AG10803 (cell line): ENCODE measurements around the gene KCNA10.
"Not testable (repeated sequence)": the region's sequence is repeated elsewhere in the genome, so short reads cannot be mapped to it uniquely, and the experiment has no call there.

ENCODE experiments used
- DNase-seq: peaks from one replicate; pipeline ENCODE4 v3.0.0; 2010; ENCODE audit warnings: low read depth
- H3K4me3 ChIP-seq: 2 replicates; pipeline ENCODE4 v1.5.1; 2011; ENCODE audit warnings: mild to moderate bottlenecking, low read length, control low read depth
- TF ChIP-seq, protein P1 (sequence below): conservative IDR thresholded peaks from 2 replicates; pipeline ENCODE4 v1.5.1; 2011; ENCODE audit warnings: mild to moderate bottlenecking, low read length, control low read depth, inconsistent platforms

KCNA10 gene

DNA sequence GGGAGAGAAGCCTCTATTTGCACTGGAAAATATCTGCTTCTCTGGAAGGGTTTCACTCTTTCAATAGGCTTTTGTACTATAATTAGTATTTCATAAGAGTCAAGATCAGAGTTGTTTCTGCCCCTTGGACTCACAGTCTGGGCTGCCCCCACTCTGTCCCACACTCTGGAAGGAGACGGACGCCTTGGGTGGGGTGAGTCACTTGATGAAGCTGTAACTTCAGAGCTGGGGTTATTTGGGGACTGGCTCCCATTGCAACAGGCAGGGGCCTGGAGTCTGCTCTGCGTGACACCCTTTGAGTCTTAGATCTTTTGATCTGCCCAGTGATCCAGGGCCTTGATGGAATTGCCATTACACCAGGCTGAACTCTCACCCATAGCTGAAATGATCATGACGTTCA, 4.0 kb upstream of the KCNA10 start:
- no peak overlapping the region for H3K4me3 ChIP-seq
- TF ChIP-seq, protein P1, sequence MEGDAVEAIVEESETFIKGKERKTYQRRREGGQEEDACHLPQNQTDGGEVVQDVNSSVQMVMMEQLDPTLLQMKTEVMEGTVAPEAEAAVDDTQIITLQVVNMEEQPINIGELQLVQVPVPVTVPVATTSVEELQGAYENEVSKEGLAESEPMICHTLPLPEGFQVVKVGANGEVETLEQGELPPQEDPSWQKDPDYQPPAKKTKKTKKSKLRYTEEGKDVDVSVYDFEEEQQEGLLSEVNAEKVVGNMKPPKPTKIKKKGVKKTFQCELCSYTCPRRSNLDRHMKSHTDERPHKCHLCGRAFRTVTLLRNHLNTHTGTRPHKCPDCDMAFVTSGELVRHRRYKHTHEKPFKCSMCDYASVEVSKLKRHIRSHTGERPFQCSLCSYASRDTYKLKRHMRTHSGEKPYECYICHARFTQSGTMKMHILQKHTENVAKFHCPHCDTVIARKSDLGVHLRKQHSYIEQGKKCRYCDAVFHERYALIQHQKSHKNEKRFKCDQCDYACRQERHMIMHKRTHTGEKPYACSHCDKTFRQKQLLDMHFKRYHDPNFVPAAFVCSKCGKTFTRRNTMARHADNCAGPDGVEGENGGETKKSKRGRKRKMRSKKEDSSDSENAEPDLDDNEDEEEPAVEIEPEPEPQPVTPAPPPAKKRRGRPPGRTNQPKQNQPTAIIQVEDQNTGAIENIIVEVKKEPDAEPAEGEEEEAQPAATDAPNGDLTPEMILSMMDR: no peak
- peak; percentile 25 for DNase-seq

DNA sequence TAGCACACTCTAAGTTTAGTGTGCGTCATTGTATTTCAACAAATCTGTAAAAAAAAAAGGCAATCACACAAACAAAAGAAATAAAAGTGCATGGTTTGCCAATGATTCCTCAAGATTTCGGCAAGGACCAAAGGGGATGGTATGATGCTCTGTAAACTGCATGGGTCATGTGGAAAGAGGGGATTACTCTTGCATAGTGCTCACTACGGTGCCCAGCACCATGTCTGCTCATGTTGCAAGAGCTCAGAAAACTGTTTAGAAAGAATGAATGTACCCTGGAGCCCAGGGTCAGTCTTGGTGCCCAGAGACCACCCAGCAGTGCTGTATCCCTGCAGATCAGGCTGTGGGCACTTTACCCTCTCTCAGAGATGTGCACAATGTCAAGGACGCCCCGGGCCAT, 3.6 kb upstream of the KCNA10 start:
- no peak overlapping the region for H3K4me3 ChIP-seq
- TF ChIP-seq, protein P1: no peak
- no peak for DNase-seq

DNA sequence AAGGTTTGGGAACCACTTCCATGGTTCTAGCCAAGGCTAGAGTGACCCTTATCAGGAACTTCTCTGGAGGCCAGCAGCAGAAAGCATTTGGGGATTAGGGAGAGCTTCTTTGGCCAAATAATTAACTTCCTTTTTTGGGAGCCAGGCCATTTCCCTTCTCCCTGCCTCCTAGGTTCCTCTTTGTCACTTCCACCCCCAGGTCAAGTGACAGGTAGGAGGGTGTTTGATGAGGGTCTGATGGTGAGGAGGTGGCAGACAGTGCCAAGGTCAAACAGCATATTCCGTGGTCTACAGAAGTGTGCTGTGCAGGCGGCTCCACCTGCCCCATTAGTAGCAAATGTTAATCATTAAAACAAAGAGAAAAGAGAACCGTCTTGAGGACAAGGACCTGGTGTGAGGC, 1.9 kb upstream of the KCNA10 start:
- TF ChIP-seq, protein P1: no peak
- no peak overlapping the region for H3K4me3 ChIP-seq
- DNase-seq: no peak

DNA sequence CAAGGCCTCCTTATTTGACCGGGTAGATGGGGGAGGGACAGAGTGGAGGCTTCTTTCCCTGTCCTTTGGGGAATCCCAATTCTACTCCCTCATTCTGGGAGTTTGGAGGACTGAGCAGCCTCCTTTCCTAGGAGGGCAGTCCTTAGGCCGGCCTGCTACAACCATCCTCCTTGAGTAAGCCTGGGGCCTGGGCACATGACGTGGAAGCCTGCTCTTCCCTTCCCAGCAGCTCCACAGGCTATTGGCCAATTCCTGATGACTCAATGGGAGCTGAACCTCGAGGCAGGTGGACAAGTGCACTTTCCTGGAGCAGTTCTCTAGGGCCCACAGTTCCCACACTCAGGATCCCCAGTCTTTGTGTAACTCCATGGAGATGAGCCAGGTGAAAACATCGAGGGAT, 3.1 kb downstream of the KCNA10 start:
- no peak for DNase-seq
- TF ChIP-seq, protein P1: no peak
- no peak overlapping the region for H3K4me3 ChIP-seq

DNA sequence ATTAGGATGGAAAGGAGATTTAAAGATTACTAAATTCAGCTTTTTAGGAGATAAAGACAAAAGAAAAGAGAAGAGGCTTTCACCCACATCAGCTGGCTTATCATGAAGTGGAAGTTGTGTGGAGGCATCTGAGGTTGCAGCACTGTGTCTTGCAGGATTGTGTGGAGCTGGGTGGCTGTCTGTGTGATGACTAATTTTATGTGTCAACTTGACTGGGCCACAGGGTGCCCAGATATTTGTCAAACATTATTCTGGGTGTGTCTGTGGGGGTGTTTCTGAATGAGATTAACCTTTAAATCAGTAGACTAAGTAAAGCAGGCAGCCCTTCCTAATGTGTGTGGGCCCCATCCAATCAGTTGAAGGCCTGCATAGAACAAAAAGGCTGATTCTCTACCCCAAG, 3.9 kb downstream of the KCNA10 start:
- no peak overlapping the region for H3K4me3 ChIP-seq
- DNase-seq: no peak
- TF ChIP-seq, protein P1: no peak

DNA sequence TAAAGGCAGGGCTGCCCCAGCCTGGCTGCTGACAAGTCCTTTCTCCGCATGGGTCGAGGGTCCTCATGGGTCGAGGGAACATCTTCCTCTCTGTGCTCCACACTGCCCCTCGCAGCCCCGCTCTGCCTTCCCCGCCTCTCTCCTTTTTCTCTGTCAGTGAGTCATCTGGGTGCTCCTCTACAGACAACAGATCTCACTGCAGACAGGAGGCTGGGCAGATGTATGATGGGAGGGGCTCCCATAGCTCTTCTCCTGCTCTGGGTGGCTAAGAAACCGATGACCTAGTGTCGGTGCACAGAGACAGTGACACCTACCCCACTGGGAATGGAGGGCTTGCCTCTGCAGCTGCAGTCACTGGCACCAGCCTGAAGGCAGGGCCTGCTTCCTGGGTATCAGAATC, 5.5 kb downstream of the KCNA10 start:
- no peak for DNase-seq
- no peak overlapping the region for H3K4me3 ChIP-seq
- TF ChIP-seq, protein P1: no peak

DNA sequence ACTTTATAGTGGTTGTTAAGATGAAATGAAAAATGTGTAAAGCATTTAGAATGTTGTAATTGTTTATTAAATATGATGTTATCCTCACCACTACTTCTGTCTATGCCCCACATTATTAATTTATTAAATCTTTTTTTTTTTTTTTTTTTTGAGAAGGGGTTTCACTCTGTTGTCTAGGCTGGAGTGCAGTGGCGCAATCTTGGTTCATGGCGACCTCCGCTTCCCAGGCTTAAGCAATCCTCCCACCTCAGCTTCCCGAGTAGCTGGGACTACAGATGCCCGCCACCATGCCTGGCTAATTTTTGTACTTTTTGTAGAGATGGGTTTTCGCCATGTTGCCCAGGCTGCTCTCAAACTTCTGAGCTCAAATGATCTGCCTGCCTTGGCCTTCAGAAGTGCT, 7.5 kb downstream of the KCNA10 start:
- TF ChIP-seq, protein P1: no peak
- no peak overlapping the region for H3K4me3 ChIP-seq
- DNase-seq: no peak

DNA sequence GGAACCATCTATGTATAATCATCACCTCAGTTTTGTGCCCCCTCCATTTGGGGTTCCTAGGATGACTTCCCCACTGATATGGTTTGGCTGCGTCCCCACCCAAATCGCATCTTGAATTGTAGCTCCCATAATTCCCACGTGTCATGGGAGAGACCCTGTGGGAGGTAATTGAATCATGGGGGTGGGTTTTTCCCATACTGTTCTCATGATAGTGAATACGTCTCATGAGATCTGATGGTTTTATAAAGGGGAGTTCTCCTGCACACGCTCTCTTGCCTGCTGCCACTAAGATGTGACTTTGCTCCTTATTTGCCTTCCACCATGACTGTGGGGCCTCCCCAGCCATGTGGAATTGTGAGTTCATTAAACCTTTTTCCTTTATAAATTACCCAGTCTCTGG, 8.1 kb downstream of the KCNA10 start:
- not testable (repeated sequence) for H3K4me3 ChIP-seq, DNase-seq
